Measurements from ENCODE around the gene BRF1. TPM values are rescaled to one million over a fixed set of nuclear protein-coding genes. Genes with fewer than 3 reads are reported as not detected.
A peak's percentile ranks its signal among the peaks of the same experiment; 100 is the strongest.

The BRF1 gene
- total and polyA plus RNA-seq, 2 experiments from 2014 or later = 23.6 to 35.9 TPM

DNA sequence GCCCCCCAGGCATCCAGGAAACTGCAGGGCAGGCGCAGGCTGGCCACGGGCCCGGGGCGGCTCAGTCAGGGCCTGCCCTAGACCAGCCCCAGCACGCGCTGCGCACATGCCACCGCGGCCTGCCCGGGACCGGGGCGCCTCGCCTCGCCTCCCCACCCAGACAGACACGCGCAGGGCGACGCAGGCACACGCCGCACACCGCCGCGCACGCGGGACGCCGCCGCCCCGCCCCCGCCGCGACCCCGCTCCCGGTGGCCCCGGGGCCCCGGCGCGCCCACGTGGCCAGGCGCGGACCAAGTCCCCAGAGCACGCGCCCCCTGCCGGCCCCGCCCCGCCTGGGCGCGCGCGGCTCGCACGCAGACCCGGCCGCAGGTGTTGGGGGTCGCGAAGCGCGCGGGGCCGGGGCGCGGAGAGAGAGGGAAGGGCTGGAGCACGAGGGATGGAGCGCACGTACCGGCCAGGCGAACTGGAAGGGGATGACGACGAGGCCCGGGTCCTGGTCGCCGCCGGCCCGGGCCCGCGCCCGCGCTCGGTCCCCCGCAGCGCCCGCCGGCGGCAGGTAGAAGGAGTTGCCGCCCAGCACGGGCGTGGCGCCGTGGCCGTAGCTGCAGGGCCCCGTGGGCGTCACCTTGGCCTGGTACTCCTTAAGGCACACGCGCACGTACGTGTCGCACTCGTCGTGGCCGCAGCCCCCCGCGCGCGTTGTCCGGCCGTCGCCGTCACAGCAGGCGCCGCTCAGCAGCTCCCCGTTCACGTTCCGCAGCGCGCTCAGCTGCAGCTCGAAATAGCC, 133.3 kb downstream of the BRF1 start:
- TF ChIP-seq, protein P1, sequence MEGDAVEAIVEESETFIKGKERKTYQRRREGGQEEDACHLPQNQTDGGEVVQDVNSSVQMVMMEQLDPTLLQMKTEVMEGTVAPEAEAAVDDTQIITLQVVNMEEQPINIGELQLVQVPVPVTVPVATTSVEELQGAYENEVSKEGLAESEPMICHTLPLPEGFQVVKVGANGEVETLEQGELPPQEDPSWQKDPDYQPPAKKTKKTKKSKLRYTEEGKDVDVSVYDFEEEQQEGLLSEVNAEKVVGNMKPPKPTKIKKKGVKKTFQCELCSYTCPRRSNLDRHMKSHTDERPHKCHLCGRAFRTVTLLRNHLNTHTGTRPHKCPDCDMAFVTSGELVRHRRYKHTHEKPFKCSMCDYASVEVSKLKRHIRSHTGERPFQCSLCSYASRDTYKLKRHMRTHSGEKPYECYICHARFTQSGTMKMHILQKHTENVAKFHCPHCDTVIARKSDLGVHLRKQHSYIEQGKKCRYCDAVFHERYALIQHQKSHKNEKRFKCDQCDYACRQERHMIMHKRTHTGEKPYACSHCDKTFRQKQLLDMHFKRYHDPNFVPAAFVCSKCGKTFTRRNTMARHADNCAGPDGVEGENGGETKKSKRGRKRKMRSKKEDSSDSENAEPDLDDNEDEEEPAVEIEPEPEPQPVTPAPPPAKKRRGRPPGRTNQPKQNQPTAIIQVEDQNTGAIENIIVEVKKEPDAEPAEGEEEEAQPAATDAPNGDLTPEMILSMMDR (IDR thresholded peaks at IDR 0.05; ENCODE audit: poor library complexity) = peak; percentile 19
- no peak for TF ChIP-seq EZH2phosphoT487 (IDR thresholded peaks at IDR 0.05; ENCODE audit: low read depth, severe bottlenecking, unreplicated experiment)
- Histone ChIP-seq H3K9me2 (replicated peaks; ENCODE audit: insufficient read depth) (no peaks in the 10 kb centered on the region), H3K4me1 (ENCODE audit: insufficient read depth) (peaks cover 5% of the 10 kb centered on the region), H3K4me3 (peak overlapping the region; percentile 36), H3K4me2 (peak overlapping the region; percentile 94), H2AFZ (no peak overlapping the region), H3K36me3 (replicated peaks; ENCODE audit: insufficient read depth, low read depth) (no peaks in the 10 kb centered on the region), H3K79me2 (no peaks in the 10 kb centered on the region), H4K20me1 (ENCODE audit: insufficient read depth, poor library complexity, severe bottlenecking) (no peaks in the 10 kb centered on the region), H3K27ac (no peak overlapping the region), H3K27me3 (peaks cover 21% of the 10 kb centered on the region), H3K9me3 (ENCODE audit: low read depth) (no peaks in the 10 kb centered on the region)
- 13% methylated on average over 37 of the region's 116 CpGs for WGBS (ENCODE audit: low lambda C conversion rate, missing lambda C conversion rate)
- DNase-seq (ENCODE audit: low spot score) = peak; percentile 48

DNA sequence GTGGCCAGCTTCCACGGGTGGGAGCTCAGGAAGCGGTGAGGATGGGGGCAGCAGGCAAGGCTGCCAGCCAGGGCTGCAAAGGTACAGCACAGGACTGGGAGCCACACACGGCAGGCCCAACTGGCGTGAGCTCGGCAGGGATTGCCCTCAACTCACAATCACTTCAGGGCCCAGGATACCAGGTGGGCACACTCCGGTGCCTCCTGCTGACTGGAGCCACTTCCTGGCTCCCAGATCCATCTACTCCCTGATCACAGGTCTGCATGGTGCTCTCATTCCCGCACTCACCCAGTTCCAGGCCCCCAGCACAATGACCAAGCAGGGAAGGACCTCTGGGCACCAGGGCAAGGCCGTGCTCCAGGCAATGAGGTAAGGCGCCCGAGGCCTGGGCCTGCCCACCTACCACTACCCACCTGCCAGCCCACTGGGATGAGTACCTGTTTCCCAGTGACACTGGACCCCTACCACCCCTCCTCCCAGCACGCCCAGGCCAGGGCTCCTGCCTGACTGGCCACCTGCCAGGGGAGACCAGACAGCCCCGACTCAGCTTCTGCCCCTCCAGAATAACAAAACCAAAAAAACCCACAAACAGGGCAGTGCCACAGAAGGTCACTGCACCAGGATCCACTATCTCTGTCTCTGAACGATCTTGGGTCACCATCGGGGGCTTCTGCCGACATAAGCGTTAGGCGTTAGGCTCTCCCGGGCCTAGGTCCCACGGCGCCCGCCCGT, 134.1 kb downstream of the BRF1 start:
- Histone ChIP-seq H3K9me3 (ENCODE audit: low read depth) (no peaks in the 10 kb centered on the region), H3K79me2 (no peaks in the 10 kb centered on the region), H3K36me3 (replicated peaks; ENCODE audit: insufficient read depth, low read depth) (no peaks in the 10 kb centered on the region), H4K20me1 (ENCODE audit: insufficient read depth, poor library complexity, severe bottlenecking) (no peaks in the 10 kb centered on the region), H3K9me2 (replicated peaks; ENCODE audit: insufficient read depth) (no peaks in the 10 kb centered on the region), H3K4me1 (ENCODE audit: insufficient read depth) (peaks cover 5% of the 10 kb centered on the region), H3K4me3 (no peak overlapping the region), H3K27ac (no peak overlapping the region), H2AFZ (no peak overlapping the region), H3K27me3 (peaks cover 21% of the 10 kb centered on the region), H3K4me2 (peak overlapping the region; percentile 51)
- 86% methylated on average over 22 of the region's 22 CpGs for WGBS (ENCODE audit: low lambda C conversion rate, missing lambda C conversion rate)
- TF ChIP-seq EZH2phosphoT487 (IDR thresholded peaks at IDR 0.05; ENCODE audit: low read depth, severe bottlenecking, unreplicated experiment) (no peak), EZH2 (IDR thresholded peaks at IDR 0.05; ENCODE audit: borderline replicate concordance) (no peak)
- TF ChIP-seq, protein P1 (IDR thresholded peaks at IDR 0.05; ENCODE audit: poor library complexity) = no peak
- no peak for DNase-seq (ENCODE audit: low spot score)

DNA sequence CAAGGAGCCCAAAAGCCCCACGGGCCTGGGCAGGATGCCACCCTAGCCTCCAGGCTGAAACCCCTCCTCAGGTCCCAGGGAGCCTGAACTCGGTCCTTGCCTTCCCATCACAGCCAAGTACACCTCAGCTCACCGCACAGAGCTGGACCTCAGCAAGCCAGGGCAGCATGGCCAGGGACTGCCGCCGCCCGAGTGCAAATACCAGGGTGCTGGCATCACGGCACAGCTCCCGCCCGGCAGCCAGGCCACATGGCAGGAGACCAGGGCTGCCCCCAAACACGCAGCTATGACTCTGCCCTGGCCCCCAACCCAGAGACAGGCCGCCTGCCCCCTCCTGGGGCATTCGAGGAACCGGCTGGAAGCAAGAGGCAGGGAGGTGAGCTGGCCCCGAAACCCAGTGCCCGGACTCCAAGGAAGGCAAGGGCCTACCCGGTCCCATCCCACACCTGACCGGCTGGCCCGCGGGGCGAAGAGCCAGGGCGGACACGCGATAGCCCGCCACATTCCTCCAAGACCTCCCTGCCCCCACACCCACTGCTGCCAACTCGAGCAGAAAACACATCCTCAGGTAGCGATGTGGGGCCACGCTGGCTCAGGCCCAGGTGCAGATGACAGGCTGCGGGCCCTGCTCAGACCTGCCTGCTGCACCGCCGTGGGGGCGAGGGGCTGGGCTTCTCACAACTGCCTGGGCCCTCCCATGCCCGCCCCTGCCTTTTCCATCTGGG, 134.9 kb downstream of the BRF1 start:
- no peak overlapping the region for H2AFZ ChIP-seq
- H3K4me3 ChIP-seq = no peak overlapping the region
- 96% methylated on average over 30 of the region's 32 CpGs for WGBS (ENCODE audit: low lambda C conversion rate, missing lambda C conversion rate)
- TF ChIP-seq EZH2phosphoT487 (IDR thresholded peaks at IDR 0.05; ENCODE audit: low read depth, severe bottlenecking, unreplicated experiment) (no peak), EZH2 (IDR thresholded peaks at IDR 0.05; ENCODE audit: borderline replicate concordance) (no peak)
- TF ChIP-seq, protein P1 (IDR thresholded peaks at IDR 0.05; ENCODE audit: poor library complexity) = no peak
- no peaks in the 10 kb centered on the region for H3K9me2 ChIP-seq (replicated peaks; ENCODE audit: insufficient read depth)
- no peak overlapping the region for H3K27ac ChIP-seq
- H3K4me1 ChIP-seq (ENCODE audit: insufficient read depth) = peaks cover 2% of the 10 kb centered on the region
- H4K20me1 ChIP-seq (ENCODE audit: insufficient read depth, poor library complexity, severe bottlenecking) = no peaks in the 10 kb centered on the region
- no peaks in the 10 kb centered on the region for H3K79me2 ChIP-seq
- H3K9me3 ChIP-seq (ENCODE audit: low read depth) = no peaks in the 10 kb centered on the region
- no peak for DNase-seq (ENCODE audit: low spot score)
- no peaks in the 10 kb centered on the region for H3K36me3 ChIP-seq (replicated peaks; ENCODE audit: insufficient read depth, low read depth)
- peaks cover 21% of the 10 kb centered on the region for H3K27me3 ChIP-seq
- H3K4me2 ChIP-seq = no peak overlapping the region

All from hepatocyte (in vitro differentiated cells).